H1 (cell line): Measurements from ENCODE around the gene AGBL4. TPM values are rescaled to one million over a fixed set of nuclear protein-coding genes. Genes with fewer than 3 reads are reported as not detected.

ENCODE experiments used
- GTF2F1 ChIP-seq: IDR thresholded peaks from 2 replicates; pipeline ENCODE4 v1.6.1; 2012; ENCODE audit warnings: low read depth, low read length, improper control_type of control experiment, borderline replicate concordance
- TCF12 ChIP-seq: IDR thresholded peaks from 2 replicates; pipeline ENCODE4 v1.6.1; 2011; ENCODE audit warnings: low read depth, mild to moderate bottlenecking, low read length
- polyA plus RNA-seq, 7 experiments: library from polyadenylated mRNA; depleted of rRNA in 3 of 7; stranded (reverse) in 5 of 7; unstranded in 2 of 7; fragments of >200 nt in 5 of 7; fragments of 200-250 nt in 2 of 7; gene quantifications; 1 replicate in 5 of 7; 2 replicates in 1 of 7; 4 replicates in 1 of 7; pipeline versions ENCODE4 v1.2.1 to v1.2.3, GENCODE V29; 2011 to 2013; ENCODE audit warnings: missing spikeins in 2 of 7, mixed read lengths in 2 of 7
- total RNA-seq: library from RNA; stranded (reverse); fragmentation: NEBNext Ultra II Directional; extraction: Animal tissue kit (Norgen Biotek cat#: 25700); gene quantifications from 2 replicates; pipeline ENCODE4 v1.2.1, GENCODE V29; 2021

AGBL4 gene
- total and polyA plus RNA-seq, 2 of the 8 experiments (the other 6 are each of a cell fraction or from before 2014, with no cell fraction given): 0.41 to 0.45 TPM

DNA sequence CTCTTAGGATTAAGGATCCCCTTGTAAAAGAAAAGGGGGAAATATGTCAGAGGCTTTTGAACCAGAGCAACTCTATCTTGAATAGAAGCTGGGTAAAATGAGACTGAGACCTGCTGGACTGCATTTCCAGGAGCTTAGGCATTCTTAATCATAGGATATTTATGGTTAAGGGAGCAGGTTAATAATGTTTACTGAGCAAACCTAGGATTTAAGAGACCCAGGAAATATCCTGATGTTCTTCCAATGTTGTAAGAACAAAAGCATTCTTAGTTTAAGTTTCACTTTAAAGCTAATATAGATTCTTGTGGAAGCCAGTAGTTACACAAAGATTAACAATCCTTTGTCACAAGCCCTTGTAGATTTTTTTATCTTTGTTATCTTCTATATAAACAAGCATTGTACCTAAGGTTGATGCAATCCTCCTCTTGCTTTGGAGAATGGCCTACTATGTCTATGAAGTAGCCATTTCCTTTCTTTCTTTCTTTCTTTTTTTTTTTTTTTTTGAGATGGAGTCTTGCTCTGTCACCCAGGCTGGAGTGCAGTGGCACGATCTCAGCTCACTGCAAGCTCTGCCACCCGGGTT, 676.9 kb downstream of the AGBL4 start (continued):
- no peak for TF ChIP-seq GTF2F1
- TF ChIP-seq TCF12: no peak
